Left cardiac atrium (tissue), 4 donors: ENCODE results near the gene MYO5A. TPM values are rescaled to one million over a fixed set of nuclear protein-coding genes. Genes with fewer than 3 reads are reported as not detected.
A peak's percentile ranks its signal among the peaks of the same experiment; 100 is the strongest.

ENCODE experiments used
- ATAC-seq, 2 donors: fragments of 200-7000 bp; cut with Tn5 transposase; one replicate each; pipeline ENCODE4 v1.9.1; 2020; ENCODE audit warnings: mild to moderate bottlenecking in 2 of 2, moderate library complexity in 2 of 2
- DNase-seq: peaks from one replicate; pipeline ENCODE4 v3.0.0-alpha.2; 2020
- intact Hi-C, 2 donors: fragments of 100-400 bp; cut with DNase I; formaldehyde crosslinking; loops; one replicate each; pipeline versions ENCODE4 v1.14.1 to v1.15.1; 2022 to 2023
- total RNA-seq, 2 donors: library from RNA; stranded (reverse); fragmentation: NEBNext Ultra II Directional; extraction: Animal tissue kit (Norgen Biotek cat#: 25700); gene quantifications; one replicate each; pipeline ENCODE4 v1.2.1, GENCODE V29; 2021
- donor health status: DM: no; HTN: yes; CAD: no.
- donor health status: DM: no; HTN: yes; CAD: no; lungs with severe emphysema.
- donor health status: DM: yes; HTN: yes; CAD: no.
- donor health status: Dilated cardiomyopathy.

MYO5A gene
- total RNA-seq, 2 donors from 2014 or later: 18.1 to 19.4 TPM

DNA sequence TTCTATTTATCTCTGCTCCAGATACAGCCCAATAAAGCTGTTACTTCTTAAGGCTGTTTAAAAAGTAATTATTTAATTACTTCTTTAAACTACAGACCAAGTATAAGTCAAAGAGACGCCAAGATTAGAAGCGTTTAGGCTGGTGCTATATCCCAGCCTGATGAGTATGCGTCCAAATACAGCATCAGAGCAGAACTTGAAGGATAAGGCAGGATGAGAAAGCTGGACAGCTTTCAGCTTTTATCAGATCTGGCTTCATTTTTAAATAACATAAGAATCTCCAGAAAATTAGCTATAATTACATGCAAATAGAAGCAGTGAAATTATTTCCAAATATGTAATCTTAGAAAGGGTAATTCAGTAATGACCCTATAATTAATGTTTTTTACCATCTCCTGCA is 122.8 kb downstream of the MYO5A start:
- no peak for DNase-seq

GRCh38 chr15:52397118-52397517 is 131.6 kb downstream of the MYO5A start:
- peak; percentile 27 to 74 for ATAC-seq

More for the DNA sequence above, 122.8 kb downstream of the MYO5A start:
- no peak for ATAC-seq
- intact Hi-C loops: no loop called here

DNA sequence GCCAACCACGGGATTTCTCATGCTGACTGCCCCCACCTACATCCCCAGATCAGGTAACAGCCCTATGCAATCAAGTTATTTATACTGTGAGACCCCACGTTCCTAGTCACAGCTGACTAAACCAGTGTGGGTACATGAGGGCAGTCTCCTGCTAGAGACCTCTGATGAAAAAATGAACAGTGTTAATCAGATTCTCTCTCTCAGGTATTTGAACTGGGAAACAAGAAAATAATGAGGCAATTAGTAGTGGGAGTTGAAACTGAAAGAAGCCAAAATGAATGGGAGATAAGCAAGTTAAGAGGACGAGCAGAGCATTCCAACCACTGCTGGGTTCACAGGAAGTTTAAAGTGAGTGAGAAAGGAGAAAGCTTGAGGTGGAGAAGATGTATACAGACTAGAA is 134.6 kb downstream of the MYO5A start:
- intact Hi-C loops: loop anchor here in 1 of 2 donors (10.0 kb wide), 1 partner anchor 131 kb away; the partner anchor contains the start of gene MYO5A
- ATAC-seq (peak in 1 of 2 donors; percentile 64), DNase-seq (no peak)

More at GRCh38 chr15:52397118-52397517, 131.6 kb downstream of the MYO5A start:
- intact Hi-C loops: loop anchor here in 1 of 2 donors (10.0 kb wide), 1 partner anchor 128 kb away; the partner anchor contains the start of gene MYO5A
- DNase-seq: no peak

- no peak for DNase-seq
- intact Hi-C loops: loop anchor here in 1 of 2 donors (10.0 kb wide), 1 partner anchor 133 kb away; the partner anchor contains the start of gene MYO5A
- peak in 1 of 2 donors; percentile 38 for ATAC-seq
These were observed 136.5 kb downstream of the MYO5A start for GRCh38 chr15:52392008-52392687.

DNA sequence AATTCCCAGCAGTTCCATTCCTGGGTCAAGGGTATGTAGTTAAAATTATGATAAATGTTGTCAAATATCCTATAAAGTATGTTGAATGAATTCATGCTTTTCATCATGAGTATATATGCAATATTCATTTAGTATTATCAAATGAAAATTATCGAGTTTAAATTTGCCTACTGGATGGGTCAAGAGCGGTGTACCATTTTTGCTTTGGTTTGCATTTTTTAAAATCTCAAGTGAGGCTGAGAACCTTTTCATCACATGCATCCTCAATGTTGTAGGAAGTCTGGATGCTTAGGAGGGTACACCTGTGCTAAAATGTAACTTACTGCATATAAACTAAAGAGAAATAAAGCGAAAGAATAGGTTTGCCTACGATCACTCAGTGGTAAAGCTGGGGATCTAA is 137.6 kb downstream of the MYO5A start:
- intact Hi-C loops: loop anchor here in 1 of 2 donors (10.0 kb wide), 1 partner anchor 134 kb away; the partner anchor contains the start of gene MYO5A
- DNase-seq (no peak), ATAC-seq (no peak)

DNA sequence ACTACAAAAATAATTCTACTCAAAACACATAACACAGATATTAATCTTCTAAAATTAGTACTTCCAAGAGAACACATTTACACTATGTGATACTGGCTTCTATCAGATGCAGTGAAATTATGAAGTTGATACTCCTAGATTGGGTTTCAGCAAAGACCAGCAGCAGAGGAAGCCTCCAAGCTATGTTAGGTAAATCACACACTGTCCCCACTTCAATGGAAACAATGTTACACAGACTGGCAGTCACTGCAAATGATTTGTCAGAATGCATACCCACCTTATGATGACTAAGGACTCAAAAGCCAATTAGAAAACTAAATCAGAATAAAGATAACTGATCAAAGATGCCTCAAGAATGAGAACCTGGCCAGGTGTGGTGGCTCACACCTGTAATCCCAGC is 143.0 kb downstream of the MYO5A start:
- intact Hi-C loops: no loop called here
- ATAC-seq (no peak), DNase-seq (no peak)

DNA sequence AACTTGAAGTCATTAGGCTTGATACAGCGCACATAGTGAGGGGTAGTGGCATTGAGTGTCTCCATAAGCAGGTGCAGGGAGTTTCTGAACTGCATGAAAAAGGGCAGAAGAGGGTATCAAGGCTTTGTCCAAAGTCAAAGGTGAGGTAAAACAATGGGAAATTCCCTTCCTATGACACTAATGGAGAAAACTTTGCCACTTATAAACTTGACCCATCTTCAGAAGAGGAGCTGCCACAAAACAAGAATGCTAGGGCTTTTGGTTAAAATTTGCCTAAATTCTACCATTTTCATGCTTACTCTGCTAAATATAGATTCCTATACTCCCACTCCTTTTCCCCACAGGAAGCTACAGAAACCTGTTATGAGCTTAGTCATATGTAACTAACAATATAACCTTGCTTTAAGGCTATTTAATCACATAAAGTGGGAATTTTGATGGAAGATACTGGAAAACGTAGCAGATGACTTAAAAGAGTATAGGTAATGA is 145.5 kb downstream of the MYO5A start:
- no peak for DNase-seq
- ATAC-seq: no peak
- intact Hi-C loops: no loop called here

DNA sequence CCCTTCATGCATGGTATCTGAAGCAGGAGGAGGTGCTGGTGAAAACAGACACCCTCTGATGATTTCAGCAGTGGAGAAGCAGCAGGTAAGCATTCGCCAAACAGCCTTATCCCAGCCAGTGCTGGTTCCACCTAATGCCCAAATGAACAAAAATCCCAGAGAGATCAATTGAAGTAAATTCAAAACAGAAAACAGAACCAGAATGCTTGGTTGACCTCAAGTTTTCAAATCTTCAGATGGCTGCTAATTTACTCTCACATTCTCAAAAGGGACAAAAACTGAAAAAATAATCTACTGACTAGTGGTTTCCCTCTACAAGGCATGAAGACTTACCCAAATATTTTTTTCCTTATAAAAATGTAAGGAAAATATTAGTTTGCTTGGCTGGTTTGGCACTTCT is 146.0 kb downstream of the MYO5A start:
- ATAC-seq: no peak

DNA sequence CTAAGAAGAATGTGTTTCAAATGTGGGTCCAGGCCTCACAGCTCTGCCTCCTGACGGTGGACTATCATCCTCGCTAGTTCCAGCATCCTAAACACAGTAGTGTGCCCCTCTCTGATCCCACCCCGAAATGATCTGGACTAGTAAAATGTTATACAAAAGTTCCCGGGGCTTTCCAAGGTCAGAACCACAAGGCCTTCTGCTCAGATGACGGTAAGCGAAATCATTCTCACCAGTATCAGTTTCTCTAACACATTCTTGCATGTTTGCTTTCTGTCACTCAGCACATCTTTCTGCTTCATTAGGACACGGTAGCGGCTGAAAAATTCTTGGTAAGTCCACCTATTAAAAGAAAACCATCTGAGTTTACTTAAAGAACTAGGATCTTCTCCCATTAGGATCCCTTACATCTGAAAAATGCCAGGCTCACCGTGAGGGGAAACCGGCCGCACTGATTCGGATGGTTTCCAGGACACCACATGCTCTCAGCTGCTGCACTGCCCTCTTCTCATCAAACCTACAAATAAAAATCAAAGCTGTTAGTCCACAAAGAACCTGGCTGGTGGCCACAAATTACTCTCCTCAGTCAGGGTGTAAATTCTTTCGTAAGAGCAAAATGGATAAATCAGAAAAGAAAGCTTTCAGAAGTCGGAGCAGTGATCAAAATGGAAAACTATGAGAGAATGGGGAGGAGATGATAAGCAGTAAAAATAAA is 149.1 kb downstream of the MYO5A start:
- intact Hi-C loops: no loop called here
- DNase-seq (no peak), ATAC-seq (peak; percentile 47 to 65)

More for the DNA sequence above, 146.0 kb downstream of the MYO5A start:
- intact Hi-C loops: no loop called here
- no peak for DNase-seq

DNA sequence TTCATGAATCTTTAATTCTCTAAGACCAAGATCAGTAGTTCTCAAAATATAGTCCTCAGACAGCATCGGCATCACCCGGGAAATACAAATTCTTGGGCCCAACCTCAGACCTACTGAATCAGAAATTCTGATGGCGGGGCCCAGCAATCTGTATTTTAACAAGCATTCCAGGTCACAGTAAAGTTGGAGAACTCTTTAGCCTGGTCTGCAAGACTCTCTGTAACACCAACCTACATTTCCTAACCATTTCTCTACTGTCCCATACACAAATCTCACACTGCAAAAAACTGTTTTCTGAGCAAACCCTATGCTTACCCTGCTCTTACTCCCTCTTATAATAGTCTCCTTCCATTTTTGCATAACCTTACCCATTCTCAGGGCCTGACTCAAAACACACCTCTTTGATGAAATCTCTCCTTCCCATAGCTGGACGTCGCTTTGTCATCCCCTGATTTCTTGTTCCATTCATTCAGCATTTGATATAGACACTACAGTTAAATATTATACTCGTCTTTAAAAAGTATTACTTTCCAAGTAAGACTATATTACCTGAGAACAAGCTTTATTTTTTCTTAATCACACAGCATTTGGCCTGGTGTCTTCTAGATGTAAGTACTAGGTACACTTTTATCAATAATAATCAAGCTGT is 149.8 kb downstream of the MYO5A start:
- no peak for ATAC-seq
- DNase-seq: no peak
- intact Hi-C loops: no loop called here

GRCh38 chr15:52370010-52370409 is 158.7 kb downstream of the MYO5A start:
- ATAC-seq: no peak
- intact Hi-C loops: no loop called here

GRCh38 chr15:52369455-52369854 is 159.2 kb downstream of the MYO5A start:
- peak in 1 of 2 donors; percentile 38 for ATAC-seq
- intact Hi-C loops: no loop called here
- no peak for DNase-seq

More at GRCh38 chr15:52370010-52370409, 158.7 kb downstream of the MYO5A start:
- DNase-seq: no peak

DNA sequence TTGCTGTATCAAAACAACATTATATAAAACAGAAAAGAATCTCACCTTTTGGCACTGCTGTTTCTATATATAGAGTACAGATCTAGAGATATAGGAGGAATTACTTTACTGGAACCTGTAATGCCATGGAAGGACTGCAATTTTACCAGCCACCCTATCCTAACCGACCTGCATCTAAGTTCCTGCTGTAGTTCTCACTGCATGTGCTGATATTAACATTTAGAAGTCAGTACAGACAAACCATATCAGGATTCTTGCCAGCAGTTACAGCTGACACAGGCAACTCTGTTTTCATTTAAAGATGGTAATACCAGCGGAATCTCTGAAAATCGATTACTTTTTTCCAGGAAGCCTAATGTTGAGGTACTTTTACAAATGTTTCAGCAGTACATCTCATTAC is 159.7 kb downstream of the MYO5A start:
- ATAC-seq (peak in 1 of 2 donors; percentile 24), DNase-seq (no peak)
- intact Hi-C loops: no loop called here

DNA sequence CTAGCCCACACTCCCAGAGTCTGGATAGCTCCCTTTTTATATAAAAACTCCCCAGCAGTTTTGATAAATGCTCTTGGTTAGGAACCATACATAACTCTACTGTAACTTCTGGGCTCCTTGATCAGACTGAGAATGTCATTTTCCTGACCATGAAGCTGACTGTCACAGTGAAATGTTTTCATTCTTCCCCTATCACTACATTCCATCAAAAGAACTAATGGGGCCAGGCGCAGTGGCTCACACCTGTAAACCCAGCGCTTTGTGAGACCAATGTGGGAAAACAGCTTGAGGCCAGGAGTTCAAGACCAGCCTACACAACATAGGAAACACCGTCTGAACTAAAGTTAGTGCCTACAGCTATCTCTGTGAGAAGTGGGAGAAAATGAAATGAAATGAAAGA is 160.3 kb downstream of the MYO5A start:
- intact Hi-C loops: no loop called here
- ATAC-seq (no peak), DNase-seq (no peak)

DNA sequence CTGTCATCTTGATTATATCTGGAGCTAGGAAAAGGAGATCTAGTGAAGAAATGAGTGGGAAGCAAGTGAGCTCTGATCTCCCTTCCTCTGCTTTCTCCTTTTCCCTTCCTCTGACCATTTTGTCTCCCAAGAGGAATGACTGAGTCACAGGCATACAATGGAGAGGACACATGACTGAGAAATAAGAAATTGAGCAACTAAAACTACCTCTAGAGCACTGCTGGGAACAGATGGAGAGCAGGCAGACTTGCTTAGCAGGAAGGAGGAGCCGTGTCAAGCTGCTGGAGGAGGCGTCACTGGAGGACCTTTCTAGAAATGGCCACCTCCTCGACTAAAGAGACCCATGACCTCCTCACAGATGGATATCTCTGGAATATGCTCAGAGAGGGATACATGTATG is 166.2 kb downstream of the MYO5A start:
- no peak for DNase-seq
- intact Hi-C loops: no loop called here
- ATAC-seq: peak in 1 of 2 donors; percentile 77

- ATAC-seq (peak in 1 of 2 donors; percentile 44), DNase-seq (no peak)
- intact Hi-C loops: no loop called here
These were observed 166.6 kb downstream of the MYO5A start for GRCh38 chr15:52361975-52362494.

DNA sequence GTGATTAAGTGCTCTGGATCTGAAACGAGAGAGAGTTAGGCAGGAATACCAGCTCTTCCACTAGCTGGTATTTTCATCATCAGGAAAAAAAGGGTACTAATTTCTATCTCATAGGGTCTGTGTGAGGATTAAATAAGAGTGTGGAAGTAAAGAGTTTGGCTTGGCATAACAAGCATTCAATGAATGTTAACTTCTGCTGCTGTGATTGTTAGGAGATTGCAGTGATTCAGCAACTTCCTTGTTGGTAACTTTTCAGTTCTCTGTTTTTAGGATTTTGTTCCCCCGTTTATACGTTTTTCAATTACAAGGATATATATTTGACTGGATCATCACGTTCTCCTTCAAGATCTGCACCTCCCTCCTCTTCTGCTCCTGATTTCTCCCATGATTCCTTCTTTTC is 167.2 kb downstream of the MYO5A start:
- ATAC-seq (no peak), DNase-seq (no peak)
- intact Hi-C loops: no loop called here

DNA sequence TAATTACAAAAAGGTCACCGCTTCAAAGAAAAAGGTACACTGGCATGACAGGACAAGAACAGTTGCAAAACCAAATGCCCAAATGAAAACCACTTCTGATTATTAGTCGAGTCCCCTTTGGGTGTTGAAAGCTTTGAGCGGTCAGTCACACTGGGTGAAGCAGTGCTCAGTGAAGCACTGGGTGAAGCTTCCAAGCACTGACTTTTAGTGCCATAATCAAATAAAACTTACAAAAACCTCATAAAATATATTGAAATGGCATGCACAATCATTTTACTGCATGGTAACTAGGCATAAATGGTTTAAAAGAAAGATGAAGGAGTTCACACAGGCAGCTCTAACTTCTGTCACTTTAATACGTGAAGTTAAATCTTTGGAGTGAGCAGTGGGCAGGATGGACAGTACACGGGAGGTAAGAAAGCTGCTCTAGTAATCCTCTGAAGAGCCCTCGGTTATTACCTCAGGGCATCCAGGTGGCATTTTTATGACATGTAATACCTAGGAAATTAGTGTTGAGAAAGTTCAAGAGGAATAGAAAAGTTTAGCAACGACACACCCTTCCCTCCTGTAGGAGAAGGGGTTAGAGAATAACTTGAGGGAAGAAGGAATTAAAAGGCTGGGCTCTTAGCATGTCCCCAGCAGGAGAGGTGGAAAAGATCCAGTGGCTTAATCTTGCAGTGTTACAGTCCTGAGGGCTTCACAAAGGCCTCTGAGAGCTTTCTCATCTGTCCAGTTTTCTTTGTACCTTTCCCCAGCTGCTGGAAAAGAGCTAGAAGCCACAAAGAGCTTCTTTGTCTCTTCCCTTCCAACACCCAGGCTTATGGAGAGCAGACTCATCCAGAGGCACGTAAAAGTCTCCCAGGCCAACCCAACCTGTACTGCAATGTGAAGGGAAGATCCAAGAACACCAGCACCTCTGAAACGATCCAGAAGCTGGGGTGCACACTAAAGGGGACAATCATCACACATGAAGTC is 168.2 kb downstream of the MYO5A start:
- ATAC-seq: no peak
- intact Hi-C loops: no loop called here
- no peak for DNase-seq
